H4 (cell line): ENCODE results near the gene SLC39A5. TPM values are rescaled to one million over a fixed set of nuclear protein-coding genes. Genes with fewer than 3 reads are reported as not detected.

Source experiments
- DNase-seq: peaks from one replicate; pipeline ENCODE4 v3.0.0-alpha.2; 2015; ENCODE audit warnings: low spot score
- total RNA-seq: library from RNA; depleted of rRNA; stranded (reverse); fragments of >200 nt; shearing (Covaris generic); gene quantifications from 2 replicates; pipeline ENCODE4 v1.2.3, GENCODE V29; 2014

SLC39A5 gene
- total RNA-seq, 1 experiment from 2014 or later = not detected

- DNase-seq = no peak
These were observed 16.0 kb upstream of the SLC39A5 start for GRCh38 chr12:56213878-56214277.

GRCh38 chr12:56216461-56216860 is 13.4 kb upstream of the SLC39A5 start:
- no peak for DNase-seq

GRCh38 chr12:56219840-56220239 is 10.0 kb upstream of the SLC39A5 start:
- DNase-seq = no peak

GRCh38 chr12:56220611-56221231 is 9.1 kb upstream of the SLC39A5 start:
- no peak for DNase-seq

- DNase-seq = no peak
These were observed 8.6 kb upstream of the SLC39A5 start for GRCh38 chr12:56221232-56221756.

- DNase-seq = peak; percentile 96
These were observed 7.9 kb upstream of the SLC39A5 start, which contains the start of gene RNF41 for GRCh38 chr12:56221757-56222530. TSS of gene RNF41 (minus strand) at chr12:56221922. CDS start at chr12:56214047, 7,875 bp downstream.

GRCh38 chr12:56222531-56222895 is 7.3 kb upstream of the SLC39A5 start:
- DNase-seq = no peak

- no peak for DNase-seq
These were observed 6.2 kb upstream of the SLC39A5 start for GRCh38 chr12:56223571-56224101.

- peak; percentile 96 for DNase-seq
These were observed 5.6 kb upstream of the SLC39A5 start, which contains the start of gene NABP2 for GRCh38 chr12:56224102-56224701. TSS of gene NABP2 (plus strand) at chr12:56224342. CDS start at chr12:56224857, 515 bp downstream.

- no peak for DNase-seq
These were observed 4.9 kb upstream of the SLC39A5 start for GRCh38 chr12:56224954-56225353.

GRCh38 chr12:56229082-56229481 is 769 bp upstream of the SLC39A5 start:
- no peak for DNase-seq

- no peak for DNase-seq
These were observed 757 bp downstream of the SLC39A5 start for GRCh38 chr12:56230432-56231183.

GRCh38 chr12:56231184-56231582 is 1.3 kb downstream of the SLC39A5 start:
- no peak for DNase-seq

GRCh38 chr12:56234746-56235436 is 5.0 kb downstream of the SLC39A5 start:
- no peak for DNase-seq

- no peak for DNase-seq
These were observed 6.2 kb downstream of the SLC39A5 start for GRCh38 chr12:56236091-56236490.

GRCh38 chr12:56236985-56237384 is 7.1 kb downstream of the SLC39A5 start:
- DNase-seq = no peak

- no peak for DNase-seq
These were observed 7.7 kb downstream of the SLC39A5 start for GRCh38 chr12:56237552-56237951.

- no peak for DNase-seq
These were observed 11.8 kb downstream of the SLC39A5 start for GRCh38 chr12:56241424-56242303.

GRCh38 chr12:56242986-56243385 is 13.1 kb downstream of the SLC39A5 start:
- DNase-seq = no peak

GRCh38 chr12:56243731-56244181 is 13.9 kb downstream of the SLC39A5 start:
- no peak for DNase-seq
